Measurements from ENCODE around the gene LCE1C.

LCE1C gene

DNA sequence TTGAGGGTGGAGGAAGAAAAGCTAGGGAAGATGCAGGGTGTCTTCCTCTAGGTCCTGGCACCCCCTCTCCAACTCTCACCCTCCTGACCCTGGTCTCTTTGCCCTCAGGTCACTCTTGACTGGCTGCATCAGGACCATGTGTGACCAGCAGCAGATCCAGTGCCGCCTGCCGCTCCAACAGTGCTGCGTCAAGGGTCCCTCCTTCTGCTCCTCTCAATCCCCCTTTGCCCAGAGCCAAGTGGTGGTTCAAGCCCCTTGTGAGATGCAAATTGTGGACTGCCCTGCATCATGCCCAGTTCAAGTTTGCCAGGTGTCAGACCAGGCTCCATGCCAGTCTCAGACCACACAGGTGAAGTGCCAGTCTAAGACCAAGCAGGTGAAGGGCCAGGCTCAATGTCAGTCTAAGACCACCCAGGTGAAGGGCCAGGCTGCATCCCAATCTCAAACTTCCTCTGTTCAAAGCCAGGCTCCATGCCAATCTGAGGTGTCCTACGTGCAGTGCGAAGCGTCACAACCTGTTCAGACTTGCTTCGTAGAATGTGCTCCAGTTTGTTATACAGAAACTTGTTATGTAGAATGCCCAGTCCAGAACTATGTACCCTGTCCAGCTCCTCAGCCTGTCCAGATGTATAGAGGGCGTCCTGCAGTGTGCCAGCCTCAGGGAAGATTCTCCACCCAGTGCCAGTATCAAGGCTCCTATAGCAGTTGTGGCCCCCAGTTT is 46.8 kb downstream of the LCE1C start:
- no peak for DNase-seq

DNA sequence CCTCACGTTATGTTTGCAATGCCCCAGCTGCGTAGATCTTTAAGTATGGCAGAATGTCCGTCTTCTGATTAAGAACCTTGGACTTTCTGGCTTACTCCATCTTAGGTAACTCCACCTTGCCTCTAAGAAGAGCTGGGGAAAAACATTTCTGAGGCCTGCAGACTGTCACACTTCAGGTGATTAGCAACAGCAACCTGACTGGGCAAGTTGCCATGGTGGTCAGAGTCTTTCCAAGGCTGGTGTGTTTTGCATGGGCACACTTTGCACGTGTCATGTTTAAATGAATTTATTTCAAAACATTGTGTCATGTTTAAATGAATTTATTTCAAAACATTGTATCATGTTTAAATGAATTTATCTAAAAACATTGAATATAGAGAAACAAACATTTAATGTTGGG is 47.8 kb downstream of the LCE1C start:
- DNase-seq = no peak

DNA sequence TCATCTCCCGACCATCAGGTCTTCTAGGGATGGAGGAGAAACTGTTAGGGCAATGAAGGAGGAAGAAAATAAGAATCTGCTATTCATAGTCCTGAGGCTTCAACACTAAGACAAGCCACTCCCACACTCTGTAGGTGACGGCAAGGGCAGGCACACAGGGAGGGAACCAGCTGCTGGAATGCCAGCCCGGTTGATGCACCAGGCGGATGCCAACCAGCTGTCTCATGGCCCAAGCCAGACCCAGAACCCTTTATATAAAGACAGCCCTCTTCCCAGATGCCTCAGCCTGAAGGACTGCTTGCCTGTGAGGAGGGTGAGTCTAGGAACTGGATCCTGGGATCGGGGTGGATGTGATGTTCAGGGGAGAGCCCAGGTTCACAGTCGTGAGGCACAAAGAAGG is 48.7 kb downstream of the LCE1C start, which contains the start of gene KPRP:
Gene KPRP, plus strand, starts transcription at position 279 of the 400 bp plus-strand sequence. CDS start 1,564 bp downstream, outside the sequence.
- DNase-seq = no peak

- no peak for DNase-seq
Measured at GRCh38 chr1:152756872-152757271, 49.6 kb downstream of the LCE1C start.
